ENCODE results near the gene TAF7. TPM values are rescaled to one million over a fixed set of nuclear protein-coding genes. Genes with fewer than 3 reads are reported as not detected.

Gene TAF7
- total RNA-seq, 1 donor from 2014 or later: 65.0 TPM

Other genes starting within 250 kb of the TAF7 start
- 5.6 TPM for gene PCDHB2, start 226.2 kb downstream of the TAF7 start, total RNA-seq
- 1.5 TPM for gene PCDHB3, start 220.3 kb downstream of the TAF7 start, total RNA-seq
- gene PCDHB4, start 199.0 kb downstream of the TAF7 start, total RNA-seq: 2.2 TPM
- gene PCDHB5, start 185.6 kb downstream of the TAF7 start, total RNA-seq: 1.8 TPM
- 0.41 TPM for gene PCDHB6, start 170.7 kb downstream of the TAF7 start, total RNA-seq
- gene PCDHB7, start 148.1 kb downstream of the TAF7 start, total RNA-seq: 1.9 TPM
- gene PCDHB8, start 143.0 kb downstream of the TAF7 start, total RNA-seq: 2.6 TPM
- 2.6 TPM for gene PCDHB16, start 138.4 kb downstream of the TAF7 start, total RNA-seq
- gene PCDHB9, start 133.6 kb downstream of the TAF7 start, total RNA-seq: 3.0 TPM
- 2.0 TPM for gene PCDHB10, start 128.4 kb downstream of the TAF7 start, total RNA-seq
- 2.7 TPM for gene PCDHB11, start 121.2 kb downstream of the TAF7 start, total RNA-seq
- gene PCDHB12, start 112.1 kb downstream of the TAF7 start, total RNA-seq: 1.7 TPM
- 2.9 TPM for gene PCDHB13, start 106.9 kb downstream of the TAF7 start, total RNA-seq
- 2.1 TPM for gene PCDHB14, start 97.4 kb downstream of the TAF7 start, total RNA-seq
- 2.8 TPM for gene PCDHB15, start 75.4 kb downstream of the TAF7 start, total RNA-seq
- gene SLC25A2, start 16.7 kb downstream of the TAF7 start, total RNA-seq: 0.71 TPM
- gene PCDHGA1, start 9.7 kb upstream of the TAF7 start, total RNA-seq: 0.53 TPM
- gene PCDHGA2, start 18.0 kb upstream of the TAF7 start, total RNA-seq: 2.7 TPM
- gene PCDHGA3, start 23.0 kb upstream of the TAF7 start, total RNA-seq: 1.8 TPM
- 1.8 TPM for gene PCDHGB1, start 29.3 kb upstream of the TAF7 start, total RNA-seq
- 3.1 TPM for gene PCDHGA4, start 34.2 kb upstream of the TAF7 start, total RNA-seq
- 3.7 TPM for gene PCDHGB2, start 39.2 kb upstream of the TAF7 start, total RNA-seq
- gene PCDHGA5, start 43.4 kb upstream of the TAF7 start, total RNA-seq: 2.8 TPM
- gene PCDHGB3, start 49.5 kb upstream of the TAF7 start, total RNA-seq: 2.2 TPM
- 3.2 TPM for gene PCDHGA6, start 53.1 kb upstream of the TAF7 start, total RNA-seq
- 1.9 TPM for gene PCDHGA7, start 62.0 kb upstream of the TAF7 start, total RNA-seq
- 5.3 TPM for gene PCDHGB4, start 66.9 kb upstream of the TAF7 start, total RNA-seq
- gene PCDHGA8, start 71.8 kb upstream of the TAF7 start, total RNA-seq: 1.5 TPM
- gene PCDHGB5, start 77.2 kb upstream of the TAF7 start, total RNA-seq: 9.1 TPM
- 4.8 TPM for gene PCDHGA9, start 82.0 kb upstream of the TAF7 start, total RNA-seq
- 7.7 TPM for gene PCDHGB6, start 87.2 kb upstream of the TAF7 start, total RNA-seq
- 5.4 TPM for gene PCDHGA10, start 92.2 kb upstream of the TAF7 start, total RNA-seq
- 15.9 TPM for gene PCDHGB7, start 96.9 kb upstream of the TAF7 start, total RNA-seq
- 3.2 TPM for gene PCDHGA11, start 100.3 kb upstream of the TAF7 start, total RNA-seq
- 5.9 TPM for gene PCDHGA12, start 109.7 kb upstream of the TAF7 start, total RNA-seq
- 82.4 TPM for gene PCDHGC3, start 155.2 kb upstream of the TAF7 start, total RNA-seq
- 1.5 TPM for gene PCDHGC4, start 164.2 kb upstream of the TAF7 start, total RNA-seq
- 1.8 TPM for gene PCDHGC5, start 168.3 kb upstream of the TAF7 start, total RNA-seq

Measured in lower lobe of right lung (tissue), 1 donor.